A549 (cell line): ENCODE data around the gene HHATL. TPM values are rescaled to one million over a fixed set of nuclear protein-coding genes. Genes with fewer than 3 reads are reported as not detected.

Source experiments
- ATAC-seq, 2 experiments: fragments of 200-7000 bp in 1 of 2; fragments of >200 bp in 1 of 2; cut with Nextera tagmentation in 1 of 2; cut with Tn5 transposase in 1 of 2; 3 replicates each; pipeline versions ENCODE4 v1.8.0 to v1.9.1; 2018 to 2020; ENCODE audit warnings: mild to moderate bottlenecking in 1 of 2, moderate library complexity in 1 of 2
- CTCF ChIA-PET: fragments of 300-600 bp; sonication (Branson Sonifier 250); formaldehyde crosslinking; extraction: SDS; loops from one replicate; lab custom pipeline; 2021; ENCODE audit warnings: antibody characterized with exemption, inconsistent platforms; lab: Yijun Ruan, JAX
- POLR2A ChIA-PET: fragments of 350-600 bp; formaldehyde crosslinking; extraction: SDS; loops from one replicate; lab custom pipeline; 2021; ENCODE audit warnings: antibody characterized with exemption, inconsistent platforms; lab: Yijun Ruan, JAX
- DNase-seq, 2 experiments: peaks; one replicate each; pipeline versions ENCODE4 v3.0.0 to v3.0.0-alpha.2; 2011 to 2016; ENCODE audit warnings: low read depth in 1 of 2, low spot score in 1 of 2
- FAIRE-seq: peaks from 2 replicates; lab custom pipeline; 2011; peaks lifted over from hg19 to GRCh38; lab: Jason Lieb, UNC
- H3K27ac ChIP-seq, 2 experiments: fragments of >200 bp; sonication (Bioruptor Twin); formaldehyde crosslinking; 3 replicates each; pipeline ENCODE4 v1.5.1; 2016 to 2017
- H3K4me1 ChIP-seq: fragments of >200 bp; sonication (Bioruptor Twin); formaldehyde crosslinking; 3 replicates; pipeline ENCODE4 v1.6.1; 2016
- H3K4me2 ChIP-seq: fragments of >200 bp; sonication (Bioruptor Twin); formaldehyde crosslinking; 3 replicates; pipeline ENCODE4 v1.6.1; 2016
- H3K4me3 ChIP-seq: fragments of >200 bp; sonication (Bioruptor Twin); formaldehyde crosslinking; 3 replicates; pipeline ENCODE4 v1.5.1; 2016
- H3K9me3 ChIP-seq: fragments of >200 bp; sonication (Bioruptor Twin); formaldehyde crosslinking; 3 replicates; pipeline ENCODE4 v1.6.1; 2016
- CBX2 ChIP-seq: fragments of 200-600 bp; sonication (generic); IDR thresholded peaks from 2 replicates; pipeline ENCODE4 v1.6.1; 2016; ENCODE audit warnings: low read depth, mild to moderate bottlenecking, borderline replicate concordance
- CEBPB ChIP-seq, 2 experiments: fragments of >200 bp in 1 of 2; sonication (Bioruptor Twin) in 1 of 2; formaldehyde crosslinking in 1 of 2; IDR thresholded peaks; 2 replicates each; pipeline ENCODE4 v1.6.1; 2012 to 2016
- FOSL2 ChIP-seq, 2 experiments: fragments of 450-650 bp in 1 of 2; fragments of >200 bp in 1 of 2; sonication (Bioruptor Twin) in 1 of 2; formaldehyde crosslinking; IDR thresholded peaks; 2 replicates each; pipeline versions ENCODE4 v1.5.0 to v1.6.1; 2016 to 2020; ENCODE audit warnings: mild to moderate bottlenecking in 1 of 2, moderate library complexity in 1 of 2
- FOXS1 ChIP-seq: fragments of 250-450 bp; sonication (Bioruptor Pico); IDR thresholded peaks from 2 replicates; pipeline ENCODE4 v1.5.0; 2020; ENCODE audit warnings: mild to moderate bottlenecking, moderate library complexity
- HEYL ChIP-seq: fragments of 250-450 bp; sonication (Bioruptor Pico); IDR thresholded peaks from 2 replicates; pipeline ENCODE4 v1.8.0; 2021; ENCODE audit warnings: mild to moderate bottlenecking, moderate library complexity
- MAFK ChIP-seq: fragments of 450-650 bp; IDR thresholded peaks from 2 replicates; pipeline ENCODE4 v1.6.1; 2014; ENCODE audit not compliant: partially characterized antibody
- MAZ ChIP-seq: fragments of 150-350 bp; IDR thresholded peaks from 2 replicates; pipeline ENCODE4 v1.6.1; 2014; ENCODE audit warnings: antibody characterized with exemption, low read depth, low read length, borderline replicate concordance
- NFE2L2 ChIP-seq: fragments of 150-350 bp; conservative IDR thresholded peaks from 2 replicates; pipeline ENCODE4 v1.6.1; 2014; ENCODE audit warnings: low read length
- NPAS2 ChIP-seq: fragments of 250-450 bp; sonication (Bioruptor Pico); IDR thresholded peaks from 2 replicates; pipeline ENCODE4 v1.8.0; 2022; ENCODE audit warnings: mild to moderate bottlenecking, moderate library complexity, borderline replicate concordance
- POLR2A ChIP-seq: IDR thresholded peaks from 2 replicates; pipeline ENCODE4 v1.6.1; 2012; ENCODE audit warnings: mild to moderate bottlenecking, low read length
- RAD21 ChIP-seq, 2 experiments: fragments of >200 bp in 1 of 2; sonication (Bioruptor Twin) in 1 of 2; formaldehyde crosslinking in 1 of 2; IDR thresholded peaks in 1 of 2; conservative IDR thresholded peaks in 1 of 2; 2 replicates in 1 of 2; 3 replicates in 1 of 2; pipeline ENCODE4 v1.6.1; 2012 to 2018; ENCODE audit warnings: inconsistent platforms in 1 of 2
- RCOR1 ChIP-seq: fragments of 150-350 bp; IDR thresholded peaks from 2 replicates; pipeline ENCODE4 v1.6.1; 2014; ENCODE audit warnings: antibody characterized with exemption, low read length, low read depth
- RFX5 ChIP-seq: fragments of 450-650 bp; IDR thresholded peaks from 2 replicates; pipeline ENCODE4 v1.7.1; 2014; ENCODE audit warnings: antibody characterized with exemption, mild to moderate bottlenecking, moderate library complexity
- SREBF2 ChIP-seq: fragments of 450-650 bp; IDR thresholded peaks from 2 replicates; pipeline ENCODE4 v1.6.1; 2014; ENCODE audit warnings: mild to moderate bottlenecking, moderate library complexity
- ZFP36 ChIP-seq: fragments of 450-650 bp; IDR thresholded peaks from 2 replicates; pipeline ENCODE4 v1.6.1; 2014; ENCODE audit warnings: borderline replicate concordance; ENCODE audit not compliant: partially characterized antibody
- ZSCAN20 ChIP-seq: fragments of 250-450 bp; sonication (Bioruptor Pico); IDR thresholded peaks from 2 replicates; pipeline ENCODE4 v1.8.0; 2022; ENCODE audit warnings: mild to moderate bottlenecking, moderate library complexity
- WGBS: methylation state at CpG from one replicate; pipeline ENCODE4 v1.1.6; 2017; ENCODE audit errors: missing lambda C conversion rate; 5-methylcytosine and 5-hydroxymethylcytosine counted together
- polyA plus RNA-seq, 4 experiments: library from polyadenylated mRNA; depleted of rRNA in 3 of 4; stranded (reverse); fragments of >200 nt; fragmentation: RNase III in 1 of 4; extraction: RNeasy Plus Mini Kit Qiagen cat#74134 plus additional on column Dnase treatment in 1 of 4; gene quantifications; 2 replicates in 3 of 4; 3 replicates in 1 of 4; pipeline ENCODE4 v1.2.3, GENCODE V29; 2011 to 2017
- TF ChIP-seq, protein P1 (sequence below): IDR thresholded peaks from 2 replicates; pipeline ENCODE4 v1.6.1; 2012
- TF ChIP-seq, protein P2 (sequence below): IDR thresholded peaks from 2 replicates; pipeline ENCODE4 v1.6.1; 2012
- TF ChIP-seq, protein P3 (sequence below): fragments of 450-650 bp; IDR thresholded peaks from 2 replicates; pipeline ENCODE4 v1.6.1; 2014; ENCODE audit warnings: antibody characterized with exemption
- TF ChIP-seq, protein P4 (sequence below): fragments of >200 bp; sonication (Bioruptor Twin); formaldehyde crosslinking; IDR thresholded peaks from 3 replicates; pipeline ENCODE4 v1.6.1; 2016
- TF ChIP-seq, protein P5 (sequence below): fragments of 250-450 bp; sonication (Bioruptor Pico); IDR thresholded peaks from 2 replicates; pipeline ENCODE4 v1.5.0; 2021; ENCODE audit warnings: mild to moderate bottlenecking, moderate library complexity, borderline replicate concordance
- TF ChIP-seq, protein P6 (sequence below): fragments of 250-450 bp; sonication (Bioruptor Pico); IDR thresholded peaks from 2 replicates; pipeline ENCODE4 v1.5.0; 2020; ENCODE audit warnings: low read depth, mild to moderate bottlenecking, moderate library complexity
- TF ChIP-seq, protein P7 (sequence below): fragments of >200 bp; sonication (Bioruptor Twin); formaldehyde crosslinking; IDR thresholded peaks from 2 replicates; pipeline ENCODE4 v1.6.1; 2016
- TF ChIP-seq, protein P8 (sequence below): IDR thresholded peaks from 2 replicates; pipeline ENCODE4 v1.6.1; 2012; ENCODE audit warnings: low read depth, borderline replicate concordance

HHATL gene
- polyA plus RNA-seq, 2 of the 4 experiments (the other 2 are of a cell fraction) = not detected

DNA sequence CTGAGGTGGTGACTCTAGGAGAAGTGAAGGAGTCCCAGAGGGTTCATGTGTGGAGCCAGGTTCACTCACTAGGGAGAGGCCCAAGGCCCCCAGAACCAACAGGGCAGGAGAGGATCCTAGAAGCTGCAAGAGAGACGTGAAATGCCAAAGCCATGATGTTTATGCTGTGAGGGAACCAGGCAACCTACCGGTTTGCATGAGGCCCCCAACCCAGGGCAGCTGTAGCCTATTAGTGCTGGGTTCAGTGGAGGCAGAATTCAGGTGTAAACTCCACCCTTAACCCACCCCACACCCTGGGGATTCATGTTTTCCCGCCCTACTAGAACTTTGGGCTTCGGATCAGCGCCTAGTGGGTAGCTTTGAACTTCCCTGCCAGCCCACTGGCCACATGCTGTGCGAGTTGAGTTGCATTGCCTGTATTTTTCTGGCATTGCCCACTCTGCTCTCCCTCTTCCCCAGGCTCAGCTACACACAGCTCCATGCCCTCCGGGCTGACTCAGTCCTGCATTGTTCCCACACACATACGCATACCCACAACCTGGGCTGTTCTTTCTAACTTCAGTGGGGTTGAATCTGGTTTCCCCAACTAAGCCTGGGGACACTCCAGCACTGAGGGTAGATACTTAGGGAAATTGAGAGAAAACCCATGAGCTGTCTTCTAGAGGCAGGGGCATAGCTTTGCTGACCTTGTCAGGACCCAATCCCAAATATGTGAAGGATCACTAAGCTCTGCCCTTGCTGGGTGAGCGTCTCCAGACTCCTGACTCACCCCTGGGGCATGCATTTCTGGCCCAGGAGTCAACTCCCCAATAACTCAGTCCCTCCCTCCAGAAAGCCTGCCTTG, 51.1 kb downstream of the HHATL start (continued):
- TF ChIP-seq MAZ (no peak), RAD21 (conservative IDR thresholded peaks at IDR 0.05 in 1 of 2, IDR thresholded peaks at IDR 0.05 in 1 of 2) (no peak)
- TF ChIP-seq, protein P1, sequence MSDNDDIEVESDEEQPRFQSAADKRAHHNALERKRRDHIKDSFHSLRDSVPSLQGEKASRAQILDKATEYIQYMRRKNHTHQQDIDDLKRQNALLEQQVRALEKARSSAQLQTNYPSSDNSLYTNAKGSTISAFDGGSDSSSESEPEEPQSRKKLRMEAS = no peak

DNA sequence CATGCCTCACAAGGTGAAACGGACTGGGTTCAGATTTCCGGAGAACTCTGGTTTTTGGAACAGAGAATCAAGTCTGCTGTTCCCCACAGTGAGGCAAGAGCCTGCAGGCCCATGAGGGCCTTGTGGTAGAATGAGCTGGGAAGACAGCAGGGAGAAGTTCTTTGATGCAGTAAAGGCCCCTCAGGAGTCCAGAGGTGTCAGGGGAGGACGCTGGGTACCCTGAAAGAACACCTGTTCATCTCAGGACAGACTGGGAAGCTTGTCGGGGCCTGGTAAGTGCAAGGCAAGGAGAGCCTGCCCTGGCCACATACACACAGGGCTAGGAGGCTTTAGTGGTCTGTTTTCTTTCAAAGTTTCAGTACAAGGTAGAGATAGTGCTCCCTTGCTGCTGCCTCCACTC, 52.8 kb downstream of the HHATL start:
- Histone ChIP-seq H3K9me3 (no peaks in the 10 kb centered on the region), H3K27ac (no peak overlapping the region), H3K4me2 (no peak overlapping the region), H3K4me1 (peaks cover 27% of the 10 kb centered on the region), H3K4me3 (no peak overlapping the region)
- CTCF ChIA-PET = no interaction called here
- POLR2A ChIA-PET = no interaction called here
- WGBS = 81% methylated on average over 4 of the region's 4 CpGs
- ATAC-seq (no peak), DNase-seq (no peak), FAIRE-seq (no peak)
- TF ChIP-seq ZSCAN20 (CRISPR knock-in tag) = no peak
- TF ChIP-seq, protein P2, sequence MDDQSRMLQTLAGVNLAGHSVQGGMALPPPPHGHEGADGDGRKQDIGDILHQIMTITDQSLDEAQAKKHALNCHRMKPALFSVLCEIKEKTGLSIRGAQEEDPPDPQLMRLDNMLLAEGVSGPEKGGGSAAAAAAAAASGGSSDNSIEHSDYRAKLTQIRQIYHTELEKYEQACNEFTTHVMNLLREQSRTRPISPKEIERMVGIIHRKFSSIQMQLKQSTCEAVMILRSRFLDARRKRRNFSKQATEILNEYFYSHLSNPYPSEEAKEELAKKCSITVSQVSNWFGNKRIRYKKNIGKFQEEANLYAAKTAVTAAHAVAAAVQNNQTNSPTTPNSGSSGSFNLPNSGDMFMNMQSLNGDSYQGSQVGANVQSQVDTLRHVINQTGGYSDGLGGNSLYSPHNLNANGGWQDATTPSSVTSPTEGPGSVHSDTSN = no peak
- TF ChIP-seq NFE2L2 = no peak
- TF ChIP-seq MAFK = no peak
- no peak for TF ChIP-seq NPAS2
- TF ChIP-seq, protein P3, sequence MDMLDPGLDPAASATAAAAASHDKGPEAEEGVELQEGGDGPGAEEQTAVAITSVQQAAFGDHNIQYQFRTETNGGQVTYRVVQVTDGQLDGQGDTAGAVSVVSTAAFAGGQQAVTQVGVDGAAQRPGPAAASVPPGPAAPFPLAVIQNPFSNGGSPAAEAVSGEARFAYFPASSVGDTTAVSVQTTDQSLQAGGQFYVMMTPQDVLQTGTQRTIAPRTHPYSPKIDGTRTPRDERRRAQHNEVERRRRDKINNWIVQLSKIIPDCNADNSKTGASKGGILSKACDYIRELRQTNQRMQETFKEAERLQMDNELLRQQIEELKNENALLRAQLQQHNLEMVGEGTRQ = no peak
- no peak for TF ChIP-seq CBX2
- TF ChIP-seq, protein P4, sequence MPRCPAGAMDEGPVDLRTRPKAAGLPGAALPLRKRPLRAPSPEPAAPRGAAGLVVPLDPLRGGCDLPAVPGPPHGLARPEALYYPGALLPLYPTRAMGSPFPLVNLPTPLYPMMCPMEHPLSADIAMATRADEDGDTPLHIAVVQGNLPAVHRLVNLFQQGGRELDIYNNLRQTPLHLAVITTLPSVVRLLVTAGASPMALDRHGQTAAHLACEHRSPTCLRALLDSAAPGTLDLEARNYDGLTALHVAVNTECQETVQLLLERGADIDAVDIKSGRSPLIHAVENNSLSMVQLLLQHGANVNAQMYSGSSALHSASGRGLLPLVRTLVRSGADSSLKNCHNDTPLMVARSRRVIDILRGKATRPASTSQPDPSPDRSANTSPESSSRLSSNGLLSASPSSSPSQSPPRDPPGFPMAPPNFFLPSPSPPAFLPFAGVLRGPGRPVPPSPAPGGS = no peak
- TF ChIP-seq, protein P5, sequence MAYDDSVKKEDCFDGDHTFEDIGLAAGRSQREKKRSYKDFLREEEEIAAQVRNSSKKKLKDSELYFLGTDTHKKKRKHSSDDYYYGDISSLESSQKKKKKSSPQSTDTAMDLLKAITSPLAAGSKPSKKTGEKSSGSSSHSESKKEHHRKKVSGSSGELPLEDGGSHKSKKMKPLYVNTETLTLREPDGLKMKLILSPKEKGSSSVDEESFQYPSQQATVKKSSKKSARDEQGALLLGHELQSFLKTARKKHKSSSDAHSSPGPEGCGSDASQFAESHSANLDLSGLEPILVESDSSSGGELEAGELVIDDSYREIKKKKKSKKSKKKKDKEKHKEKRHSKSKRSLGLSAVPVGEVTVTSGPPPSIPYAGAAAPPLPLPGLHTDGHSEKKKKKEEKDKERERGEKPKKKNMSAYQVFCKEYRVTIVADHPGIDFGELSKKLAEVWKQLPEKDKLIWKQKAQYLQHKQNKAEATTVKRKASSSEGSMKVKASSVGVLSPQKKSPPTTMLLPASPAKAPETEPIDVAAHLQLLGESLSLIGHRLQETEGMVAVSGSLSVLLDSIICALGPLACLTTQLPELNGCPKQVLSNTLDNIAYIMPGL (CRISPR knock-in tag) = no peak
- no peak for TF ChIP-seq FOXS1
- TF ChIP-seq HEYL (CRISPR knock-in tag) = no peak
- no peak for TF ChIP-seq FOSL2 (IDR thresholded peaks at IDR 0.05)
- no peak for TF ChIP-seq FOSL2 (CRISPR knock-in tag; IDR thresholded peaks at IDR 0.05)
- TF ChIP-seq, protein P6, sequence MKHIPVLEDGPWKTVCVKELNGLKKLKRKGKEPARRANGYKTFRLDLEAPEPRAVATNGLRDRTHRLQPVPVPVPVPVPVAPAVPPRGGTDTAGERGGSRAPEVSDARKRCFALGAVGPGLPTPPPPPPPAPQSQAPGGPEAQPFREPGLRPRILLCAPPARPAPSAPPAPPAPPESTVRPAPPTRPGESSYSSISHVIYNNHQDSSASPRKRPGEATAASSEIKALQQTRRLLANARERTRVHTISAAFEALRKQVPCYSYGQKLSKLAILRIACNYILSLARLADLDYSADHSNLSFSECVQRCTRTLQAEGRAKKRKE (CRISPR knock-in tag) = no peak

DNA sequence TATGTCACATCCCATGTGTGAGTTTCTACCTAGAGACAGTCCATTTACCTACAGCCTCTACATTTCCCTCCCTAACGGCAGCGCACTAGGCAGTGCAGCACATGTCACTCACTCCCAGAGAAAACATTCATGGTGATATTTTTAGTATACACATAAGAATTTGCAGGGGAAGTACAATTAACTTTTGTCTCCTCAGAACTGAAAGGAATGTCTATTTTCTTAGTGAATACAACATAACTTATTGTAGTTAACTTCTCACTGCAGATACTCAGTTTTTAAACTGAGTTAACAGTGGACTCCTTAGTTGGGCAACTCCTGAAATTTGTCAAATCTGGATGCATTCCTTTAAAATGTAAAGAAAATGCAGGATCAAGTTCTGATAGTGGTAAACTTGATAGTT, 53.6 kb downstream of the HHATL start:
- ChIA-PET POLR2A (no interaction called here), CTCF (no interaction called here)
- Histone ChIP-seq H3K4me2 (no peak overlapping the region), H3K27ac (no peak overlapping the region), H3K4me3 (no peak overlapping the region), H3K4me1 (peaks cover 27% of the 10 kb centered on the region), H3K9me3 (no peaks in the 10 kb centered on the region)
- FAIRE-seq = no peak
- DNase-seq = no peak
- no peak for ATAC-seq
- WGBS = 93% methylated on average over 2 of the region's 2 CpGs
- TF ChIP-seq, protein P7, sequence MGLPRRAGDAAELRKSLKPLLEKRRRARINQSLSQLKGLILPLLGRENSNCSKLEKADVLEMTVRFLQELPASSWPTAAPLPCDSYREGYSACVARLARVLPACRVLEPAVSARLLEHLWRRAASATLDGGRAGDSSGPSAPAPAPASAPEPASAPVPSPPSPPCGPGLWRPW = no peak
- TF ChIP-seq POLR2A (no peak), SREBF2 (no peak), RCOR1 (no peak), NFE2L2 (no peak), ZFP36 (no peak), CEBPB (IDR thresholded peaks at IDR 0.05) (no peak), RFX5 (no peak)
- TF ChIP-seq, protein P8, sequence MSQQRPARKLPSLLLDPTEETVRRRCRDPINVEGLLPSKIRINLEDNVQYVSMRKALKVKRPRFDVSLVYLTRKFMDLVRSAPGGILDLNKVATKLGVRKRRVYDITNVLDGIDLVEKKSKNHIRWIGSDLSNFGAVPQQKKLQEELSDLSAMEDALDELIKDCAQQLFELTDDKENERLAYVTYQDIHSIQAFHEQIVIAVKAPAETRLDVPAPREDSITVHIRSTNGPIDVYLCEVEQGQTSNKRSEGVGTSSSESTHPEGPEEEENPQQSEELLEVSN = no peak
- TF ChIP-seq, protein P4 = no peak
